ENCODE results near the gene TWNK. TPM values are rescaled to one million over a fixed set of nuclear protein-coding genes. Genes with fewer than 3 reads are reported as not detected.

TWNK gene
- total RNA-seq, 1 experiment from 2014 or later, result 28.2 TPM

GRCh38 chr10:100939763-100940344 lies 47.5 kb upstream of the TWNK start (continued):
- TF ChIP-seq TEAD1 (CRISPR knock-in tag; IDR thresholded peaks at IDR 0.05), result no peak
- TF ChIP-seq ZNF219 (CRISPR knock-in tag; IDR thresholded peaks at IDR 0.05; ENCODE audit: borderline replicate concordance), result no peak
- TF ChIP-seq ZNF423 (CRISPR knock-in tag; IDR thresholded peaks at IDR 0.05), result no peak
- TF ChIP-seq SOX15 (CRISPR knock-in tag; IDR thresholded peaks at IDR 0.05), result no peak
- no peak for TF ChIP-seq HMGA2 (CRISPR knock-in tag; IDR thresholded peaks at IDR 0.05)
- no peak for TF ChIP-seq NFE2L1 (CRISPR knock-in tag; IDR thresholded peaks at IDR 0.05)
- no peak for TF ChIP-seq ZNF121 (CRISPR knock-in tag; IDR thresholded peaks at IDR 0.05)
- TF ChIP-seq RORB (CRISPR knock-in tag; IDR thresholded peaks at IDR 0.05), result no peak
- TF ChIP-seq USF1 (CRISPR knock-in tag; IDR thresholded peaks at IDR 0.05), result no peak
- TF ChIP-seq IRF2 (CRISPR knock-in tag; IDR thresholded peaks at IDR 0.05; ENCODE audit: borderline replicate concordance, low read depth), result no peak
- TF ChIP-seq ZNF281 (CRISPR knock-in tag; IDR thresholded peaks at IDR 0.05), result no peak
- TF ChIP-seq GABPB1 (CRISPR knock-in tag; IDR thresholded peaks at IDR 0.05), result no peak

DNA sequence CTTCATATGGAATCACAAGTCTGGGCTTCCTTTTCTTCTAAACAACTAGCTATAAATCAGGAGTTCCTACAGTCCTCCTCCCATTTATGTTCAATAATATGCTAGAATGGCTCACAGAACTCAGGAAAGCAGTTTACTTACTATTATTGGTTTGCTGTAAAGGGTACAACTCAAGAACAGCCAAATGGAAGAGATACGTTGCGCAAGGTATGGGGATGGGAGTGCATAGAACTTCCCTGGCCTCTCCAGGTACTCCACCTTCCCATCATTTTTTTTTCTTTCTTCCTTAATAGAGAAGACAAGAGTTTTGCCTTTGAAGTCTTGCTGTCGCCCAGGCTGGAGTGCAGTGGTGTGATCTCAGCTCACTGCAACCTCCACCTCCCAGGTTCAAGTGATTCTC lies 45.1 kb upstream of the TWNK start:
- POLR2A ChIA-PET, result no interaction called here
- Mint-ChIP-seq H3K36me3 (peaks cover 51% of the 10 kb centered on the region), H3K27ac (no peak overlapping the region), H3K4me1 (no peaks in the 10 kb centered on the region), H3K9me3 (no peaks in the 10 kb centered on the region), H3K27me3 (ENCODE audit: low read depth) (no peaks in the 10 kb centered on the region), H3K4me3 (no peak overlapping the region)
- CTCF ChIA-PET, result interaction anchor here (1.3 to 2.7 kb wide), 2 partner anchors 8 to 72 kb away, joined by 3 to 11 read pairs; no protein-coding TSS in a partner anchor
- ATAC-seq, result no peak
- no peak for DNase-seq (ENCODE audit: low spot score)
- TF ChIP-seq NR1H2 (CRISPR knock-in tag; IDR thresholded peaks at IDR 0.05) (no peak), ZNF423 (CRISPR knock-in tag; IDR thresholded peaks at IDR 0.05) (no peak), CREB1 (CRISPR knock-in tag; IDR thresholded peaks at IDR 0.05) (no peak), NR3C1 (CRISPR knock-in tag; conservative IDR thresholded peaks at IDR 0.05; ENCODE audit: low read depth) (no peak), ARID4B (CRISPR knock-in tag; IDR thresholded peaks at IDR 0.05; ENCODE audit: borderline replicate concordance) (no peak), EMX1 (CRISPR knock-in tag; IDR thresholded peaks at IDR 0.05) (no peak), STAT6 (CRISPR knock-in tag; conservative IDR thresholded peaks at IDR 0.05; ENCODE audit: low read depth) (no peak), HMGA2 (CRISPR knock-in tag; IDR thresholded peaks at IDR 0.05) (no peak), PRRX2 (CRISPR knock-in tag; IDR thresholded peaks at IDR 0.05) (no peak)
- TF ChIP-seq, protein P1, sequence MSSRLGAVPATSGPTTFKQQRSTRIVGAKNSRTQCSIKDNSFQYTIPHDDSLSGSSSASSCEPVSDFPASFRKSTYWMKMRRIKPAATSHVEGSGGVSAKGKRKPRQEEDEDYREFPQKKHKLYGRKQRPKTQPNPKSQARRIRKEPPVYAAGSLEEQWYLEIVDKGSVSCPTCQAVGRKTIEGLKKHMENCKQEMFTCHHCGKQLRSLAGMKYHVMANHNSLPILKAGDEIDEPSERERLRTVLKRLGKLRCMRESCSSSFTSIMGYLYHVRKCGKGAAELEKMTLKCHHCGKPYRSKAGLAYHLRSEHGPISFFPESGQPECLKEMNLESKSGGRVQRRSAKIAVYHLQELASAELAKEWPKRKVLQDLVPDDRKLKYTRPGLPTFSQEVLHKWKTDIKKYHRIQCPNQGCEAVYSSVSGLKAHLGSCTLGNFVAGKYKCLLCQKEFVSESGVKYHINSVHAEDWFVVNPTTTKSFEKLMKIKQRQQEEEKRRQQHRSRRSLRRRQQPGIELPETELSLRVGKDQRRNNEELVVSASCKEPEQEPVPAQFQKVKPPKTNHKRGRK (CRISPR knock-in tag; IDR thresholded peaks at IDR 0.05; ENCODE audit: borderline replicate concordance), result no peak
- TF ChIP-seq, protein P2, sequence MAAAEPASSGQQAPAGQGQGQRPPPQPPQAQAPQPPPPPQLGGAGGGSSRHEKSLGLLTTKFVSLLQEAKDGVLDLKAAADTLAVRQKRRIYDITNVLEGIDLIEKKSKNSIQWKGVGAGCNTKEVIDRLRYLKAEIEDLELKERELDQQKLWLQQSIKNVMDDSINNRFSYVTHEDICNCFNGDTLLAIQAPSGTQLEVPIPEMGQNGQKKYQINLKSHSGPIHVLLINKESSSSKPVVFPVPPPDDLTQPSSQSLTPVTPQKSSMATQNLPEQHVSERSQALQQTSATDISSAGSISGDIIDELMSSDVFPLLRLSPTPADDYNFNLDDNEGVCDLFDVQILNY (CRISPR knock-in tag; IDR thresholded peaks at IDR 0.05), result no peak
- TF ChIP-seq, protein P3, sequence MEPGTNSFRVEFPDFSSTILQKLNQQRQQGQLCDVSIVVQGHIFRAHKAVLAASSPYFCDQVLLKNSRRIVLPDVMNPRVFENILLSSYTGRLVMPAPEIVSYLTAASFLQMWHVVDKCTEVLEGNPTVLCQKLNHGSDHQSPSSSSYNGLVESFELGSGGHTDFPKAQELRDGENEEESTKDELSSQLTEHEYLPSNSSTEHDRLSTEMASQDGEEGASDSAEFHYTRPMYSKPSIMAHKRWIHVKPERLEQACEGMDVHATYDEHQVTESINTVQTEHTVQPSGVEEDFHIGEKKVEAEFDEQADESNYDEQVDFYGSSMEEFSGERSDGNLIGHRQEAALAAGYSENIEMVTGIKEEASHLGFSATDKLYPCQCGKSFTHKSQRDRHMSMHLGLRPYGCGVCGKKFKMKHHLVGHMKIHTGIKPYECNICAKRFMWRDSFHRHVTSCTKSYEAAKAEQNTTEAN (CRISPR knock-in tag; IDR thresholded peaks at IDR 0.05), result no peak
